Neural cell (in vitro differentiated cells): Measurements from ENCODE around the gene SH3GL1.

Experiments used
- CTCF ChIP-seq: fragments of 450-650 bp; IDR thresholded peaks from 2 replicates; pipeline ENCODE4 v1.5.1; 2014; ENCODE audit warnings: antibody characterized with exemption, mild to moderate bottlenecking, moderate library complexity; ENCODE audit not compliant: poor library complexity, severe bottlenecking
- EP300 ChIP-seq: fragments of 450-650 bp; conservative IDR thresholded peaks from 2 replicates; pipeline ENCODE4 v1.6.1; 2014; ENCODE audit warnings: antibody characterized with exemption, mild to moderate bottlenecking, moderate library complexity; ENCODE audit not compliant: poor library complexity, severe bottlenecking
- EZH2 ChIP-seq: fragments of 200-600, 300-800 bp; shearing (Covaris generic), sonication (generic); IDR thresholded peaks from 2 replicates; pipeline ENCODE4 v1.6.1; 2014; ENCODE audit warnings: antibody characterized with exemption, low read length, borderline replicate concordance, mild to moderate bottlenecking; ENCODE audit not compliant: insufficient read depth, poor library complexity, severe bottlenecking
- MXI1 ChIP-seq: fragments of 450-650 bp; conservative IDR thresholded peaks from 2 replicates; pipeline ENCODE4 v1.6.1; 2014; ENCODE audit warnings: antibody characterized with exemption, mild to moderate bottlenecking; ENCODE audit not compliant: poor library complexity, severe bottlenecking
- POLR2AphosphoS5 ChIP-seq: IDR thresholded peaks from 2 replicates; pipeline ENCODE4 v1.6.1; 2012
- SMC3 ChIP-seq: fragments of 450-650 bp; conservative IDR thresholded peaks from 2 replicates; pipeline ENCODE4 v1.6.1; 2014; ENCODE audit warnings: antibody characterized with exemption, mild to moderate bottlenecking, moderate library complexity; ENCODE audit not compliant: poor library complexity
- TAF1 ChIP-seq: IDR thresholded peaks from 2 replicates; pipeline ENCODE4 v1.6.1; 2012; ENCODE audit warnings: low read depth

- TF ChIP-seq EP300 (no peak), CTCF (no peak), POLR2AphosphoS5 (no peak), EZH2 (no peak), MXI1 (no peak), TAF1 (no peak), SMC3 (no peak)
These were observed 54.3 kb downstream of the SH3GL1 start for GRCh38 chr19:4346020-4346383.
